Hematopoietic multipotent progenitor cell treated with erythropoietin and hydrocortisone succinate and interleukin-3 and kit ligand, for 6 days (in vitro differentiated cells): Measurements from ENCODE around the gene STIM1.
"Not testable (repeated sequence)": the region's sequence is repeated elsewhere in the genome, so short reads cannot be mapped to it uniquely, and the experiment has no call there.

Source experiments
- DNase-seq: peaks from one replicate; pipeline ENCODE4 v3.0.0-alpha.2; 2015

STIM1 gene

GRCh38 chr11:4041731-4042391 is 186.4 kb downstream of the STIM1 start:
- DNase-seq: no peak

DNA sequence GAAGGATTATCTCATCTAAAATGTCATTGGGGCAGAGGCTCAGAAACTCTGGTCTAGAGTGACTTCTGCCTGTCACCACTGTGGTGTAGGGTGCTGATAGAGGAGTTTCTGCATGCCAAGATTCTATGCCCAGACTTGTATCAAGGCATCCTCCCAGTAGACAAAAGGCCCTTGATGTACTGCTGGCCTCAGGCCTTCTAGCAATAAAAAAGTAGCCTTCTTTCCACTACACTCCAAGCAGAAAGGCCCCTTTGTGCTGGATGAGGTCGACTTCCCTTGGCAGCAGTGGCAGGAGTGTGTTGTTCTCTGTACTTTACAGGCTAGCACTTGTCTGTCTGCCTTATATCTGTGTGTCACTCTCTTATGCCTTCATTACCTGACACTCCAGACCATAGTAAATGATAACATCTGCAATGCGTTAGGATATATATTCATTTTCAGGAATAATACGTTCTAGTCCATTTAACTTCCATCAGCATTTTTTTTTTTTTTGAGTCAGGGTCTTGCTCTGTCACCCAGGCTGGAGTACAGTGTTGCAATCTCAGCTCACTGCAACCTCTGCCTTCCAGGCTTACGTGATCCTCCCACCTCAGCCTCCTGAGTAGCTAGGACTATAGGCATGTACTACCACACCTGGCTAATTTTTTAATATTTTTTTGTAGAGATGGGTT is 189.6 kb downstream of the STIM1 start:
- DNase-seq: peak; percentile 46

DNA sequence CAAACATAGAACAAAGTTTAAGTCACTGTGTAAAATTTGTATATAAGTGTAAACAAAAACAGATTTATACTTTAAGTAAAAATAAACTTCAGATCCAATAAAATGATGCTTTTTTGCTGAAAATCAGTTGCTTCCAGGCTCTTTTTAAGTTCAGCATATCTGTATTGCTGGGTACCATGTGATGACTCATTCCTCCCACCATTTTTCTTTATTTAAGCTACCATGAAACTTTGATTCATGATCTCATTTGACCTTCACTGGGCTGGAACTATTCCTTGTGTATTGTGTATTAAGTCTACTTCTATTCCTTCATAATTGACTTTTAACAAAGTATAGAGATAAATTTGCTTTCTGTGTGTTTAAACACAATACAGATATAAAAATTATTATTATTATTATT is 192.9 kb downstream of the STIM1 start:
- DNase-seq: no peak

GRCh38 chr11:4049006-4049405 is 193.5 kb downstream of the STIM1 start:
- DNase-seq: peak; percentile 76

DNA sequence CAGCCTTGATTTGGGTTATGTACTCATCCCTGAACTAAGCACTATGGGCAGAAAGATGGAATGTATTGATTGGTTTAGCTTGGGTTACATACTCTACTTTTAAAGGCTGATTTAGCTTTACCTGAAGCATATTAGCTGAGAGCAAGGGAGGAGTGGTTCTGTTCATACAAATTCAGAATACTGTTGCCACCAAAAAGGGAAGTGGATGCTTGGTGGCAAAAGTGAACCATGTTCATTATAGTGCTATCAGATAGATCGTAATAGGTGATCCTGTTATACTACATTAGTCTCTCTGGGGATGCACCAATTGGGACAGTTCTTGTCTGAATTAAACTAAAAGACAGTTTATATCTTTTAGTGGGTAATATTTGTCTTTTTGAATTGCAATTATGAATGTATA is 194.7 kb downstream of the STIM1 start:
- DNase-seq: peak; percentile 55

- not testable (repeated sequence) for DNase-seq
These were observed 197.7 kb downstream of the STIM1 start for GRCh38 chr11:4053200-4053599.

GRCh38 chr11:4054643-4055042 is 199.2 kb downstream of the STIM1 start:
- no peak for DNase-seq

DNA sequence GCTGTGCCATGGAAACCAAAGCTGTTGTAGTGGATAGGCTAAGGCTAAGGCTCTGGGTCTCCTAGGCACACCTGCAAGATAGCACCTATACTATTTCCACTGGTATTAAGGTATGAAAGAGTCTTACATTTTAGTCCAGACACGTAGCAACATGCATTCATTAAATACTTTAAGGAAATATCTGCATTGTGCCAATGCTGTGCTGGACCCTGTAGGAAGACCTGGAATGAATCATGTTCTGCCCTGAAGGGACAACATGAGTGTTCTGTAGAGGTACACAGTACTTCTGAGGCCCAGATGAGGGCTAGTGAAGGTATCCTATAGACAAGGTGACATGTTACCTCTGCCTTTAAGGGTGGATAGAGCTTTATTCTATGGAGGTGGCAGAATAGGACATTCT is 204.0 kb downstream of the STIM1 start:
- DNase-seq: no peak

- DNase-seq: no peak
These were observed 204.9 kb downstream of the STIM1 start for GRCh38 chr11:4060182-4060923.

- DNase-seq: no peak
These were observed 206.2 kb downstream of the STIM1 start for GRCh38 chr11:4061700-4062099.

DNA sequence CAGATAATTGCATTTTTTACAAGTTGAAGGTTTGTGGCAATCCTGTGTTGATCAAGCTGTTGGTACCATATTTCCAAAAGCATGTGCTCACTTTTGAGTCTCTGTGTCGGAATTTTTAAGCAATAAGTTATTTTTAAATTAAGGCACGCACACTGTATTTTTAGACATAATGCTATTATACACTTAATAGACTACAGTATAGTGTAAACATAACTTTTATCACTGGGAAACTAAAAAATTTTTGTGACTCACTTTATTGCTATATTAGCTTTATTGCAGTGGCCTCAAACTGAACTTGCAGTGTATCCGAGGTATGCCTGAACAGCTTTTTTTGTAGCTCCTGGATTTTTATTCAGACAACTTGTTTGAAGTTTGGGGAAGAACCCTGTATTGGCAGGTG is 207.9 kb downstream of the STIM1 start:
- DNase-seq: no peak

- DNase-seq: no peak
These were observed 209.0 kb downstream of the STIM1 start for GRCh38 chr11:4064278-4064955.

GRCh38 chr11:4065086-4065485 is 209.6 kb downstream of the STIM1 start:
- DNase-seq: no peak

DNA sequence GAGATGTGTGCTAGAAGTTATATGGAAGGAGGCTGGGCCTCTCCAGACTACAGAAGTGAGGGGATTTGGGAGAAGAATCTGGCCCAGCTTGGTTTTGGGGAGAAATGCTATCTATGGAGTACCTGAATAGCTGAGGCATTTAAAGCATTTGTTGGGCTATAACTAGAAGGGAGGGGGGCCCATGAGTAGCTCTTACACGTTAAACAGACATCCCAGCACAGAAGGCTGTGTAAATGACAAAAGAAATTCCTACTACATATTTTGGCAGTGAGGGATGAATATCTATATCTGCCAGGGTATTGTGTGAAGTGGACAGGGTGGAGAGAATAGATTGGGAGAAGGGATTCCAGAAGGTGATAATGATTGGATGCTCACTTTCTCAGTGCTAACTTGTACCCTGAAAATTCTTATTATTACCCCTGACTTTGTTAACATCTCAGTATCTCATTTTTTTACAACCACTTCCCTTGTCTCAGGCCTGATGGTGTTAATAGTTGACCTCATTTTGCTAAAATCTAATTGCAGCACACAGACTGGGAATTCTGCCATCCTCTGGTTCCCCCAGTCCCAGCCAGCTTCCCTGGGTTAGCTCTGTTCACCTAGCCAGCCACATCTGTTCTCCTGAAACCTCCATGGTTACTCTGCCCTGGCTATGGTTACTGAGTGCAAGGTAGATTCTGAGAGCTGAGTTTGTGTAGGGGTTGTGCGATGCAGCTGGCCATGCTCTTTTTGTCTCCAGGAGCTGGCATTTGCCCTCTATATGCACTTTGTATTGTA is 210.3 kb downstream of the STIM1 start:
- no peak for DNase-seq

GRCh38 chr11:4066910-4067309 is 211.4 kb downstream of the STIM1 start:
- peak; percentile 36 for DNase-seq

GRCh38 chr11:4068962-4069361 is 213.5 kb downstream of the STIM1 start:
- peak; percentile 74 for DNase-seq

- DNase-seq: no peak
These were observed 215.9 kb downstream of the STIM1 start for GRCh38 chr11:4071325-4071724.

- DNase-seq: no peak
These were observed 216.4 kb downstream of the STIM1 start for GRCh38 chr11:4071914-4072313.

DNA sequence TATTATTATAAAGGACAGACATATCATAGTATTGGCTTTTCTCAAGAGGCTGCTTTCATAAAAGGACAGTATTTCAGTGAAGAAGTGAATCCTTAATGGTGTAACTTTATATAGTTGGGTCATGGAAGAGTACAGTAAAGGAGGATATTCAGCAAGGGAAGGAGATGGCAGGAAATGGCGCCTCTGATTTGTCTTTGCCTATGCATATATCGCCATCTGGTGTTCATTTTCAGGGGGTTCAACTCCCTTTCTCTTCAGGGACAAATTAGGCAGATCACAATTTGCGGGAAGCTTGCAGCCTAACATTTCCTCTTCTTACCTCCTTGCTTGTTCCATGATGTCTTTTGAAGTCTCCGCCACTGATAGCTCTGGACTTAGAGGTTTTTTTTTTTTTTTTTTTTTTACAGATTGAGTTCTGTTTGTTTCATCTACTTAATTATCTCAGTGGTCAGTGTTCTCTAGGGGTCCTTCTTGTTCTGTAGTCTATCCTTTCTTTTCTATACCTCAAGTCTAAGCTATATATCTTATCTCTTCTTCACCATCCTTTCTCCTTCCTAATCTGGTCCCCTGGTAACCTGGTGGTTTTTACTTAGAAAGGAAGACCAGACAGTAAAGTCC is 217.3 kb downstream of the STIM1 start:
- peak; percentile 92 for DNase-seq

- DNase-seq: no peak
These were observed 218.8 kb downstream of the STIM1 start for GRCh38 chr11:4074266-4074665.

DNA sequence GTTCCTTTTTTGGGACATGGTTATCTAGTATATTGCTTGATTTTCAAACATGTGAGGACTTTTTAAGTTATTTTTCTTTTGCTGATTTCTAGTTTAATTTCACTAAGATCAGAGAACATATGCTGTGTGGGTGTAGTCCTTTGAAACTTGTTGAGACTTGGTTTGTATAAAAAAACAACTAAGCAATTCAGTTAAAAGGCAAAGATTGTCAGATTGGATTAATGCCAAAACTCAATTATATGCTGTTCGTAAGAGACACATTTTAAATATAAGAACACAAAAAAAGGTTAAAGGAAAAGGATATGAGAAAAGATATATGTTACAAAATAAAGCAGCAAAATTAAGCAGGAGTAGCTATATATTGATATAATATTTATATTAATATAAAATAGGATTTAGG is 221.3 kb downstream of the STIM1 start:
- peak; percentile 30 for DNase-seq

GRCh38 chr11:4083198-4083597 is 227.7 kb downstream of the STIM1 start:
- no peak for DNase-seq
